ENCODE measurements around the gene ATAT1. TPM values are rescaled to one million over a fixed set of nuclear protein-coding genes. Genes with fewer than 3 reads are reported as not detected.

Gene ATAT1
- total and polyA plus RNA-seq, 9 of the 15 experiments (the other 6 are each of a cell fraction or from before 2014, with no cell fraction given), result 0.65 to 5.8 (median 1.6) TPM

DNA sequence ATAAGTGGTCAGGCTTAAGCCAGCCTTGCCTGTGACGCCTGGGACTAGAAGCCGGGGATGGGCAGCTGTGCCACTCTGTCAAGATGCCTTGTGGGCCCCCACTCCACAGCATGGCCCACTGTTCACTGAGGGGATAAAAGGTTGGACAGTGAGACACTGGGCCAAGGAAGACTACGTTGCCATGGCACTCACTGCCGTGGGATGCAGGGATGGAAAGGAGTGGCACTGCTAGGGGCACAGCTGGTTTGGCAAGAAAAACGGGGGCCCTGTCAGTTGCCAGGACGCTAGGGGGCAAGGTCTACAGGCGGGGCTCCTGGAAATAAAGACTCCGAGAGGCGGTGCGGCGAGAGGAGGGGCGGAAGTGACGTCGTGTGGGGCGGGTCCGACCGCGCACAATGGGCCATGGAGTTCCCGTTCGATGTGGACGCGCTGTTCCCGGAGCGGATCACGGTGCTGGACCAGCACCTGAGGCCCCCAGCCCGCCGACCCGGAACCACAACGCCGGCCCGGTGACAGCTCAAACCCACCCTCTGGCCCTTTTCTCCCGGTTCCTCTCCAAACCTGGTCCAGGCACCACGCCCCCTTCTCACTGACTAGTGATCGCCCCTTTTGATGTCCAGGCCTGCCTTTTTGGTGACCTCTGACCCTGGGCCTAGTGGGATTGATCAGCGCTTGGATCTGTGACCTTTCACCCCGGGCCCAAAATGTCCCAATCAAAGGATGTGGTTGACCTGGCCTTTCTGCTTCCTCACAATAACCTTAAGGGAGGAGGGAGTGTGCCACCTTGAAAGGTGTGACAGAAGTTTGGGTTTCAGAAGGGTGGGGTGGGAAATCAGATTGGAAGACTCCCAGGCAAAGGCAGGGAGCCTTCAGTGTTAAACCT lies at the start of gene ATAT1 (continued):
- TF ChIP-seq SAP30 (IDR thresholded peaks at IDR 0.05; ENCODE audit: borderline replicate concordance, insufficient read depth, low read depth, low read length, poor library complexity, severe bottlenecking) (peak; percentile 60), SAFB (IDR thresholded peaks at IDR 0.05; ENCODE audit: borderline replicate concordance, low read depth, low read length) (no peak), IFI16 (CRISPR knock-in tag; IDR thresholded peaks at IDR 0.05) (no peak), GTF2A2 (tag; IDR thresholded peaks at IDR 0.05) (no peak), NR2C1 (IDR thresholded peaks at IDR 0.05) (peak; percentile 94), NR2C1 (tag; IDR thresholded peaks at IDR 0.05) (peak; percentile 96), BRF1 (IDR thresholded peaks at IDR 0.05; ENCODE audit: borderline replicate concordance, extremely low read depth, insufficient read length) (no peak), MCM2 (IDR thresholded peaks at IDR 0.05; ENCODE audit: low read depth) (no peak), ZFX (CRISPR knock-in tag; IDR thresholded peaks at IDR 0.05) (peak; percentile 51), ZBTB43 (CRISPR knock-in tag; IDR thresholded peaks at IDR 0.05) (no peak), NR3C1 (CRISPR knock-in tag; IDR thresholded peaks at IDR 0.05) (no peak), TAF9B (IDR thresholded peaks at IDR 0.05; ENCODE audit: partially characterized antibody) (no peak), SETDB1 (IDR thresholded peaks at IDR 0.05; ENCODE audit: low read length) (no peak), FOXA3 (CRISPR knock-in tag; conservative IDR thresholded peaks at IDR 0.05 in 1 of 2, IDR thresholded peaks at IDR 0.05 in 1 of 2) (no peak), CHD2 (IDR thresholded peaks at IDR 0.05; ENCODE audit: low read depth, low read length) (no peak), HDAC3 (IDR thresholded peaks at IDR 0.05; ENCODE audit: borderline replicate concordance, partially characterized antibody) (no peak), CC2D1A (IDR thresholded peaks at IDR 0.05) (no peak), NR2F6 (CRISPR knock-in tag; IDR thresholded peaks at IDR 0.05) (no peak), ZNF280A (IDR thresholded peaks at IDR 0.05; ENCODE audit: low read depth, partially characterized antibody) (no peak), SIN3B (IDR thresholded peaks at IDR 0.05; ENCODE audit: low read depth) (no peak)
- TF ChIP-seq, protein P1, sequence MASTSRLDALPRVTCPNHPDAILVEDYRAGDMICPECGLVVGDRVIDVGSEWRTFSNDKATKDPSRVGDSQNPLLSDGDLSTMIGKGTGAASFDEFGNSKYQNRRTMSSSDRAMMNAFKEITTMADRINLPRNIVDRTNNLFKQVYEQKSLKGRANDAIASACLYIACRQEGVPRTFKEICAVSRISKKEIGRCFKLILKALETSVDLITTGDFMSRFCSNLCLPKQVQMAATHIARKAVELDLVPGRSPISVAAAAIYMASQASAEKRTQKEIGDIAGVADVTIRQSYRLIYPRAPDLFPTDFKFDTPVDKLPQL (IDR thresholded peaks at IDR 0.05; ENCODE audit: extremely low read depth, insufficient read length), result no peak
- TF ChIP-seq, protein P2, sequence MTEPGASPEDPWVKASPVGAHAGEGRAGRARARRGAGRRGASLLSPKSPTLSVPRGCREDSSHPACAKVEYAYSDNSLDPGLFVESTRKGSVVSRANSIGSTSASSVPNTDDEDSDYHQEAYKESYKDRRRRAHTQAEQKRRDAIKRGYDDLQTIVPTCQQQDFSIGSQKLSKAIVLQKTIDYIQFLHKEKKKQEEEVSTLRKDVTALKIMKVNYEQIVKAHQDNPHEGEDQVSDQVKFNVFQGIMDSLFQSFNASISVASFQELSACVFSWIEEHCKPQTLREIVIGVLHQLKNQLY (CRISPR knock-in tag; conservative IDR thresholded peaks at IDR 0.05), result 0 out of 4 replicates have a peak, but pooled peaks of 1 of the 2 experiments have one; percentile 39

Measured in K562 (cell line).